SIG-M5 treated with dmso at 0.1 percent for 504 hours (cell line): Measurements from ENCODE around the gene FRMD3.

Experiments used
- DNase-seq: peaks from one replicate; lab custom pipeline; 2025; ENCODE audit not compliant: unreplicated experiment; lab: John Stamatoyannopoulos, UW

Gene FRMD3

GRCh38 chr9:83240671-83241070 lies 297.5 kb downstream of the FRMD3 start:
- DNase-seq = no peak

DNA sequence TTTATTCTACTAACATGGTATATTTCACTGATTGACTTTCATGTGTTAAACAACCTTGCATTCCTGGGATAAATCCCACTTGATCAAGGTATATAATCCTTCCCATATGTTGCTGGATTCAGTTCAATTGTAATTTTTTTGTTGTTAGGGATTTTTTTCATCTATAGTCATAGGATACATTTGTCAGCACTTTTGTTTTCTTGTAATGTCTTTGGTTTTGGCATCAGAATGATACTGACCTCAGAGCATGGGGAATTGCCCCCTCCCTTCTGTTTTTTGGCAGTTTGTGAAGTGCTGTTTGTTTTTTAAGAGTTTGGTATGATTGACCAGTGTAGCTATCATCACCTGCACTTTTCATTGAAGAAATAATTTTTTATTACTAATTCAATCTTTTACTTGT lies 298.5 kb downstream of the FRMD3 start:
- no peak for DNase-seq

GRCh38 chr9:83238871-83239640 lies 299.1 kb downstream of the FRMD3 start:
- DNase-seq = peak; percentile 6

DNA sequence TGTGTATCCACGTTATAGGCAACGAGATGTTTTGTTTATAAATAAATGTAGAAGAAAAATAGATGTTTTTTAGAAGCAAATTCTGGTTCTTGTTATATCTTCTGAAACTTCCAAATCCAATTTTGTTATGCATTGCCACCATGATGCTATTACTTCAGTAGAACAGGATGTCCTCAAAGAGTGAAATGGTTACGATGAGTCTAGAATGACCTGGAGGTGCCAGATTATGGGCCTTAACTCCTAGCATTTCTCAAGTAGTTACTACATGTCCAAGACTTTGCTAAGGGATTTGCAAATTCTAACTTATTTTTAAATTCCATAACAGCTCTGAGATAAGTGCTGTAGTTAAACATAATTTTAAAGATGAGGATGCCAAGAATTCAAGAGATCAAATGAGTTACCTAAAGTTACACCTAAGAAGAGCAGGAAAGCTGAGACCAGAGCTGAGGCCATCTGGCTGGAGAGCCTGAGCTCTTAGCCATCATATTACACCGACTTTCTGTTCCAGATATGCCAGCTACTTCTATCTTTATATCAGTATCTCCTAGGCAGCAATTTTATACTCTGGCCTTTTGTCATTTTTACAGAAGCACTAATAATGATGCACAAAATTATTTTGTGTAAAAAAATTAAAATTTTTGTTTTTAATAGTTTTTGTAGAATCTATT lies 302.0 kb downstream of the FRMD3 start:
- DNase-seq = no peak

GRCh38 chr9:83235526-83235925 lies 302.7 kb downstream of the FRMD3 start:
- DNase-seq = no peak

DNA sequence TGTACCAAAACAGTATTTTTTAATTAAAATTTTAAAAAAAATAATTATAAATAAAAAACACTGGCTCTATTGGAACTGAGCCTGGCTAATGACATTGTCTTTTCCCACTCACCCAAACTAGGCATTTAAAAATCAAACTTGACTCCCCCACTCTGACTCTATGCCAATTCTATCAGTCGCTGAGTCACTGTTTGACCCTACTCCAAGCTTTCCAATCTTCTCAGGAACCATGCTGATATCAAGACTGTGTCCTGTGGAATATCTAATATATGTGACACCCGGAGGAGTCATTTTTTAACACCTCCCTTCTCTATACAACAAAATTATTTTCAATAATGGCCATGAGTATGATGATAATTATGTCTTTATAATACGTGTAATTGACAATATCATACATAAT lies 303.7 kb downstream of the FRMD3 start:
- DNase-seq = no peak

DNA sequence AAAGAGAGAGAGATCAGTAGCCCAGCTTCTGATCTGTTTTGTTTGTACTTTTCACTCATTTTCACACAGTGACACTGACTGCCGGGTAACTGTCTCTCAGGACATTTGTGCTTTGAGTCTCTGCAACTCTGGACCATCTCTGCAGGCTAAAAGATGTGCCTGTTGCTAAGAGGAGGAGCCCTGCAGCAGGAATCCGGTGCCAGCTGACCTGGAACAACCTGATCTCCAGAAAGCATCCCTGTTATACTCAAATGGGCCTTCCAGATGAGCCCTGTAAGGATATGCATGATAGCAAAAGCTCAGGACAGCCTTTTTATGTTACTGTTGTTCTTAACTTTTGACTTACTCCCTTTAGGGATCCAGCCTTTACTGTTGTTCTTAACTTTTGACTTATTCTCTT lies 304.6 kb downstream of the FRMD3 start:
- DNase-seq = no peak

DNA sequence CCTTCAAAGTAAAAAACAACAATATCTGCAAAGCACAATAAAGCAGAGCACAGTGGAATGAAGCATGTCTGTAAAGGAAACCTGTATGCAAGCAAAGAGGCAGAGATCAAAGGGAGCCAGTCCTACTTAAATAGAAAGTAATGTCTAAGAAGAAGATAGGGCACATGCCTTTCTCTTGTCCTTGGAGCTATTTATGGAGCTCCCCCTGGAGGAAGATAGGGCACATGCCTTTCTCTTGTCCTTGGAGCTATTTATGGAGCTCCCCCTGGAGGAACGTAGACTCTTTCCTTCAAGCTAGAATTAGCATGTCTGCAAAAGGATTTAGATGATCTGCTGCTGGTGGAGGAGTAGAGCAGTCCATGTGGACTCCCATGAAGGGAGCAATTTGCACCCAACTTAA lies 307.2 kb downstream of the FRMD3 start:
- DNase-seq = peak; percentile 63

GRCh38 chr9:83220730-83221129 lies 317.5 kb downstream of the FRMD3 start:
- DNase-seq = no peak

DNA sequence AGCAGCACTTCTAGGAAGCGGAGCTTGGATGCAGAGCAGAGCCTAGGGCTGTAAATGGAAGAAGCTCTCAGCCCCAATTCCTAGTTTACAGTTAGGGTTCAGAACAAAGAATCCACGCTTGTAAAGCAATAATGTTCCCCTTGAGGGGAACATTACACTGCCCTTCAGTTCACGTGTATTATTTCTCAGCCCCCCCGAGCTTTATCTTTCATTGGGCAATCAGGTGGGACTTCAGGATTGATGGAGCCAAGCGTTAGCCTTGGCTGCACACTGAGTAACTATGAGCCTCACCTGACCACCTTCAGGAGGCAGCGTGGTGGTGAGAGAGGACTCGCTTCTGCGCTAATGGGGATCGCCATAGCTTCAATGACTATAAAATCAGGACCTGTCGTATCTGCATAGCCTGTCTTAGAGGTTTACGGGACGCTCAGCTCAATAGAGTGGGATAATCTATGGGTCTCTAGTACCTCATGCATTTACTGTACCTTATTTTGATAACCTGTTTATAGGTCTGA lies 318.2 kb downstream of the FRMD3 start:
- no peak for DNase-seq

DNA sequence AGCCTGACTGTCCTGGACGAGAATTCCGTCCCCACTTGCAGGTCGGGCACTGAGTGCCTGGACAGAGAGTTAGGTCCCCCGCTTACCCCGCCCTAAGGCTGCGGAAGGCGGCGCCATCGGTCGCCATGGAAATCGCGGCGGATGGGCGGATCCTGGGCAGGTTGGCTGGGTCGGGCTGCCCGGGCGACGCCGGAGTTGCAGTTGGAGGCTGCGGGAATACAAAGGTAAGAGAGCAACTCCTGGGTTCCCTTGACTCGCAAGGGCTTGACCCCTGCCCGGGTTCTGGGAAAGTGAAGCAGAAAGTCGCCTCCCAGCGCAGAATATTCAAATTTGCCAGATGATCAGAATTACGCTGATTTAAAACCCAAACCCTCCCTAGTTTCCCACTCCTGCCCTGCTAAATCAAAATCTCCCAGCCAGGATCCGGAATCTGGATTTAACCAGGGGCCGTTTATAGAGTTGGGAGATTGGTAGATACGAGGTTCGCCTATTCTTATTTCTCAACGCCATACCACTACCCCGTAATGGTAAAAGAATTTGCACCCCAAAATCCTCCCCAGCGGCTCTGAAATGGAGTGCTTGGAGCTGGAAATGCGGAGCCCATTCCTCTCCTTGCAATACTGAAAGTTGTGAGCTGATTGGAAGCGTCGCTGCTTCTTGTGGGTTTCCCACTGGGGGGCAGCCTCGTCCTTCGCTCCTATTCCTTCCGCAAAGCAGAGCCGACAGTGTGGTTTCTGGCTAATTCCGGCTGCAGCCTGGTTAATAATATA lies 318.9 kb downstream of the FRMD3 start:
- DNase-seq = peak; percentile 73

- DNase-seq = no peak
Observed at GRCh38 chr9:83218411-83219090, 319.6 kb downstream of the FRMD3 start.

DNA sequence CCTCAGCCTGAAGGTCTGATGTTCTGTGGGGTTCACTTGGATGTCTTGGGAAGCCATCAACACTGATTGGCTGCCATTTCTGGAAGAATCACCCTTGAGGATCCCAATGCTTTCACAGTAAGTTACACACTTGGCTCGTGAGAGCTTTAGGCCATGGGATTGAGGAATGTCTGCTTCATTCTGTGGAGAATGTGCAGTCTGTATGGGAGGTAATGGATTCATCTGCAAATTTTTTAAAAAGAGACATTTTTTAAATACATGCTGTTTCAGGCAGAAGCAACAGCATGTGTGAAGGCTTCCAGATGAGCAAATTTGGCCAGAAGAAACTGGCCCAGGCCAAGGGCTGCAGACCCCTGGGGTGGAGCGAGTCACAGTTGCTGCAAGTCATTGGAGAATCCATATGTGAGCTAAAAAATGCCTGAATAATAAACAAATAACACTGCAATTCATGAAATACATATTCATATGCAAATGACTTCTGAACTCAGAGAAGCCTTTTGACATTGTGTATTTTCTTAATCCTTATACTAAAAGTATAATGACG lies 328.9 kb downstream of the FRMD3 start:
- DNase-seq = no peak

DNA sequence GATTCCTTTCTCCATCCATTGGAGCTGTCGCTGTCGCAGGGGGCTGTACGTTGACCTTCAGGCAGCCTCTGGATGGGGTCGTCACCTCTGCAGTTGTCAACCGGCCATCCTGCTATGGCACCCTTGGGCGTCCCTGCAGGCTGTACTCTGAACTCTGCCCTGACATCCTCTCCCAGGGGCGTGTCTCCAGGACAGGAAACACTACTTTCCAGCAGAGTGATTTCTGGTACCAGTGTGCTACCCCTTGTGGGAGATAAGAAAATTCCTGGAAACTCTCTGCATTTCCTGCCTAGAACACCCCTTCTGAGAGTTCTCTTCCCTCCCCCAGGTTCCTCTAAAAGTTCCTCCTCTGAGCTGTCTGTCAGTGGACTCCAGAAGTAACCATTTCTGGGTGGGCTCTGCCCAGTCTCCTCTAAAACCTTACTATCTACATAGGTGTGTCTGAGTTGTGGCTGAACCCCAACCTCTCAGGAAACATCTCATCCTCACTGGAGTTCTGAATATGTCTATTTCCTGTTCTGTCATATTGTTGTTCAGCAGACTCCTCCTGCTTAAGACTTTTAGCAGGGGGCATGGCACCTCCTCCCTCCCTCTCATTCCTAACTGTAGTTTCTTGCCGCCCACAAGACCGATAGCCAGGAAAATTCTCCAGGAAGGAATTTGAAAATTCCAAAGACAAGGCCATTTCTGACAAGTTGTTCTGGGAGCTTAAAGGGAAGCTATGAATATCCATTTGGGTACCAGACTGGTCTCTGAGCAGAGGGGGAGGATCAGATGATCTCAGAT lies 329.9 kb downstream of the FRMD3 start:
- no peak for DNase-seq

- DNase-seq = no peak
Observed at GRCh38 chr9:83204047-83204446, 334.2 kb downstream of the FRMD3 start.

DNA sequence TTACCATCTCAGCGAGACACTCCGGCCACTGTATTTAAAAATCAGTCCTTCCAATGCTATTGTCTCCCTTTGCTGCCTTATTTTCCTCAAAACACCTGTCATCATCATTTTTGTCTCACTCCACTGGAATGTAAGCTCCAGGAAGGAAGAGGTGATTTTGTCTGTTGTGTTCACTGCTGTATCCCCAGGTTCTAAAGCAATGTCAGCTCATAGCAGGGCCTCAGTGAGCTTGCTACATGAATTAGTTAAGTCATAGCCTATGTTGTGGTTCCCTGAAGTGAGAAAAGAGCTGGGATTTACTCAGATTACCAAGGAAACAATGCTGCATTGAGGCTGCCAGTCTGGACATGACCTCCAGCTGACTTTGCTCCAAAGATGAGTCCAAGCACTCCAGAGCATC lies 337.7 kb downstream of the FRMD3 start:
- DNase-seq = no peak

DNA sequence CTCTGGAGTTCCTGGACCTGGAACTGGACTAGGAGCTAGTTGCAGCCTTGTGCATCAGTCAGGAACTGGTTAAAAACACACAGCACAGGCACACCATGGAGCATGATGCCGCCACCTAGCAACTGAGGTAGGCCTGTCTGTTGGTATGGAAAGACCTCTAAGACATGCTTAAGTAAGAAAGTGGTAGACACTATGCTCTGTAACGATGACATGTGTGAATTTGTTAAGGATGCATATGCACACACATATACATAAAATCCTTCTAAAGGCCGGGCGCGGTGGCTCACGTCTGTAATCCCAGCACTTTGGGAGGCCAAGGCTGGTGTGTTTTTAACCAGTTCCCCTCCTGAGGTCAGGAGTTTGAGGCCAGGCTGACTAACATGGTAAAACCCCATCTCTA lies 338.4 kb downstream of the FRMD3 start:
- no peak for DNase-seq

DNA sequence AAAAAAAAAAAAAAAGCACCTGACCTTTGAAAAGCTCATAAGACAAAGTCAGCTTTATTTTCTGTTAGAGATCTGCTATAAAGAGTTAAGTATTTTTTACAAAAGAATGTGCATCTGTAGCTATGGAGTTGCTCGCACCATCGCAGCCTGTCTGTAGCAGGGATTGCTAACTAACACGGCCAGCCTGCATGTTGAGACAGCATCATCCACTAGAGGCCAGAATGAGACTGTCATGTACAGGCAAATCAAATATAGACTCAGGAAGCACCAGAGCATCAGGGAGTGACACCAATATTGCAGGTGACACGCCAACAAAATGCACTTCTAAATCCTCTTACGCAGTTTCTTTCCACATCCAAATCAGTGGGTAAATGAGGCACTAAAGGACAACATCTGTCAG lies 339.0 kb downstream of the FRMD3 start:
- peak; percentile 40 for DNase-seq

GRCh38 chr9:83198371-83198770 lies 339.8 kb downstream of the FRMD3 start:
- DNase-seq = no peak

DNA sequence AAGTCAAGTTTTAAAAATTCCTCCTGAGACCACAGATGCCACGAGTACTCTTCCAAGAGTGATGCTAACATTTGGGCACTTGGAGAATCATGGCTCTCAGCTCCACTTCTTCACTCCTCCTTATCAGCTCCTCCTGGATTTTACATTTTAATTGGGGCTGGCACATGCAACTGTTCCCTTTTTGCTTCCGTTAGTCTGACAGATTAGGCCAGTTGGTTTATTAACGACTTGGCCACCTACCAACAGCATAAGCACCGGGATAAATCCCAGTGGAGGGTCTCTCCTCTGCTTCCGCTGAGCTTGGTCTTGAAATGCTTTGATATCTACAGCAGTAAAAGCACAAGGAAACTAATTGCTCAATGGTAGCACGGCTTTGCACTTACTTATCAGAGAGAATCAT lies 340.6 kb downstream of the FRMD3 start:
- no peak for DNase-seq
